ENCODE data around the gene OR13G1. TPM values are rescaled to one million over a fixed set of nuclear protein-coding genes. Genes with fewer than 3 reads are reported as not detected.

The OR13G1 gene
- not detected in 2 replicates for total RNA-seq

GRCh38 chr1:247679639-247680038 is at the start of gene OR13G1:
Gene OR13G1 (minus strand): TSS chr1:247679739. CDS start chr1:247673041, 6,698 bp downstream.

DNA sequence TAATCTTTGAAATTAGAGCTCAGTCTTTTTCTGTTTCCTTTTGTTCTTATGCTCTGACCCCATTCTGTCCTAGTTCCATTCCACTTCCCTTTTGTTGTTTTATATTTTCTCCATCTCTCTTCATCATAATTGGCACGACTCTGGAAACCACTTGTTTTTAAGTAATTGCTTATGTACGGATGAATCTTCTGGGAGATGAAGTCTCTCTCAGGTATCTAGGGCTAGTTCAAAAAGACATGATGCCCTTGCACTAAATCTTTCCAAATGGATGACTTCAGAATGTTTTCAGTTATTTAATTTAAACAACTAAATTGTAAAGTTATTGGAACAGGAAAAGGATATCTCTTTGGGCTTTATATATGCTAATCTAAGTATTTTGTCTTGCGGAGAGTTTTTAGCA is 37.0 kb upstream of the OR13G1 start, which contains the start of gene OR6F1:
OR6F1 (minus strand) TSS at position 101 of the 400 bp plus-strand sequence. CDS start 3,891 bp downstream, outside the sequence.

Other genes starting within 250 kb of the OR13G1 start
- not detected in 2 replicates for gene OR2B11, start 221.6 kb downstream of the OR13G1 start, total RNA-seq
- gene OR2C3, start 143.3 kb downstream of the OR13G1 start, total RNA-seq, result not detected in 2 replicates
- not detected in 2 replicates for gene GCSAML, start 130.6 kb downstream of the OR13G1 start, total RNA-seq
- gene OR2G2, start 91.4 kb downstream of the OR13G1 start, total RNA-seq, result not detected in 2 replicates
- gene OR2G3, start 74.2 kb downstream of the OR13G1 start, total RNA-seq, result not detected in 2 replicates
- not detected in 2 replicates for gene OR6F1, start 36.9 kb upstream of the OR13G1 start, total RNA-seq
- gene OR14K1, start 58.9 kb upstream of the OR13G1 start, total RNA-seq, result not detected in 2 replicates
- gene OR14A2, start 68.4 kb upstream of the OR13G1 start, total RNA-seq, result not detected in 2 replicates
- not detected in 2 replicates for gene OR1C1, start 80.8 kb upstream of the OR13G1 start, total RNA-seq
- not detected in 2 replicates for gene OR14A16, start 144.4 kb upstream of the OR13G1 start, total RNA-seq
- not detected in 2 replicates for gene OR11L1, start 162.2 kb upstream of the OR13G1 start, total RNA-seq
- 0.14 and 0.18 TPM in 2 replicates for gene TRIM58, start 177.4 kb upstream of the OR13G1 start, total RNA-seq
- not detected in 2 replicates for gene OR2W3, start 215.8 kb upstream of the OR13G1 start, total RNA-seq
- not detected in 2 replicates for gene OR2T8, start 240.5 kb upstream of the OR13G1 start, total RNA-seq
- gene OR2AJ1, start 245.2 kb upstream of the OR13G1 start, total RNA-seq, result not detected in 2 replicates

Data from smooth muscle cell of bladder (primary cell).